ENCODE data around the gene SUCLG2. TPM values are rescaled to one million over a fixed set of nuclear protein-coding genes. Genes with fewer than 3 reads are reported as not detected.

Gene SUCLG2
- total and polyA plus RNA-seq, 7 donors = 63.7 to 102 (median 90.5) TPM

DNA sequence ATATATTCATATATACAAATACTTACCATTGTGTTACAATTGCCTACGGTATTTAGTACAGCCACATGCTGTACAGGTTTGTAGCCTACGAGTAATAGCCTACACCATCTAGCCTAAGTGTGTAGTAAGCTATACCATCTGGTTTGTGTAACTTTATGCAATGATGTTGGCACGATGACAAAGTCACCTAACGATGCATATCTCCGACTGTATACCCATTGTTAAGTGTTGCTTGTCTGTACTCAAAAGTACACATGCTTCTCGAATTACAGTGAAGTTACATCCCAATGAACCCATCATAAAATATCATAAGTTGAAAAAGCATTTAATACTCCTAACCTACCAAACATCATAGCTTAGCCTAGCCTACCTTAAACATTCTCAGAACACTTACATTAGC lies 329.2 kb downstream of the SUCLG2 start:
- no peaks in the 10 kb centered on the region for H3K4me1 ChIP-seq
- WGBS, 3 donors = 78 to 81% (median 80%) methylated on average over 6 of the region's 6 CpGs
- ATAC-seq (no peak), DNase-seq (no peak)
- no peak overlapping the region for H3K27ac ChIP-seq
- no peaks in the 10 kb centered on the region for H3K27me3 ChIP-seq (ENCODE audit: insufficient read depth in 3 of 3, low read length in 2 of 3)
- intact Hi-C loops (cut with DNase I) = no loop called here
- no peak overlapping the region for H3K4me3 ChIP-seq
- TF ChIP-seq CTCF (IDR thresholded peaks at IDR 0.05) = no peak
- H3K36me3 ChIP-seq (ENCODE audit: insufficient read depth in 1 of 2, low read depth in 1 of 2) = no peaks in the 10 kb centered on the region
- no peaks in the 10 kb centered on the region for H3K9me3 ChIP-seq

All from psoas muscle (tissue), 8 donors.